ENCODE data around the gene LARP4B.

Gene LARP4B

GRCh38 chr10:923844-924523, 7.5 kb downstream of the LARP4B start:
- no peak for FAIRE-seq

GRCh38 chr10:921471-922414, 9.8 kb downstream of the LARP4B start:
- no peak for FAIRE-seq

GRCh38 chr10:920450-920849, 11.1 kb downstream of the LARP4B start:
- no peak for FAIRE-seq

- no peak for FAIRE-seq
Measured at GRCh38 chr10:919481-919880, 12.0 kb downstream of the LARP4B start.

- FAIRE-seq = no peak
Measured at GRCh38 chr10:917999-918398, 13.5 kb downstream of the LARP4B start.

- no peak for FAIRE-seq
Measured at GRCh38 chr10:917416-917720, 14.1 kb downstream of the LARP4B start.

GRCh38 chr10:916716-917415, 14.6 kb downstream of the LARP4B start:
- FAIRE-seq = peak; percentile 82

- no peak for FAIRE-seq
Measured at GRCh38 chr10:909831-910230, 21.7 kb downstream of the LARP4B start.

- FAIRE-seq = no peak
Measured at GRCh38 chr10:905972-906371, 25.5 kb downstream of the LARP4B start.

GRCh38 chr10:905503-905902, 26.0 kb downstream of the LARP4B start:
- FAIRE-seq = no peak

GRCh38 chr10:904403-904802, 27.1 kb downstream of the LARP4B start:
- no peak for FAIRE-seq

GRCh38 chr10:898141-898540, 33.4 kb downstream of the LARP4B start:
- FAIRE-seq = no peak

GRCh38 chr10:896982-897381, 34.5 kb downstream of the LARP4B start:
- no peak for FAIRE-seq

- FAIRE-seq = no peak
Measured at GRCh38 chr10:895324-895723, 36.2 kb downstream of the LARP4B start.

- FAIRE-seq = no peak
Measured at GRCh38 chr10:878895-879294, 52.6 kb downstream of the LARP4B start.

- FAIRE-seq = no peak
Measured at GRCh38 chr10:878333-878759, 53.2 kb downstream of the LARP4B start.

GRCh38 chr10:876438-876837, 55.1 kb downstream of the LARP4B start:
- FAIRE-seq = no peak

GRCh38 chr10:873020-873419, 58.5 kb downstream of the LARP4B start:
- no peak for FAIRE-seq

- no peak for FAIRE-seq
Measured at GRCh38 chr10:871951-872403, 59.5 kb downstream of the LARP4B start.

GRCh38 chr10:870564-871166, 60.8 kb downstream of the LARP4B start:
- FAIRE-seq = no peak

- no peak for FAIRE-seq
Measured at GRCh38 chr10:869171-869570, 62.3 kb downstream of the LARP4B start.

GRCh38 chr10:867807-868206, 63.7 kb downstream of the LARP4B start:
- FAIRE-seq = no peak

GRCh38 chr10:866577-866941, 64.9 kb downstream of the LARP4B start:
- no peak for FAIRE-seq
